Epidermal melanocyte (primary cell): ENCODE measurements around the gene KLK11.

Source experiments
- DNase-seq: peaks from one replicate; pipeline ENCODE4 v3.0.0; 2011; ENCODE audit warnings: low spot score; ENCODE audit not compliant: insufficient read length

The KLK11 gene, protein sequence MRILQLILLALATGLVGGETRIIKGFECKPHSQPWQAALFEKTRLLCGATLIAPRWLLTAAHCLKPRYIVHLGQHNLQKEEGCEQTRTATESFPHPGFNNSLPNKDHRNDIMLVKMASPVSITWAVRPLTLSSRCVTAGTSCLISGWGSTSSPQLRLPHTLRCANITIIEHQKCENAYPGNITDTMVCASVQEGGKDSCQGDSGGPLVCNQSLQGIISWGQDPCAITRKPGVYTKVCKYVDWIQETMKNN

DNA sequence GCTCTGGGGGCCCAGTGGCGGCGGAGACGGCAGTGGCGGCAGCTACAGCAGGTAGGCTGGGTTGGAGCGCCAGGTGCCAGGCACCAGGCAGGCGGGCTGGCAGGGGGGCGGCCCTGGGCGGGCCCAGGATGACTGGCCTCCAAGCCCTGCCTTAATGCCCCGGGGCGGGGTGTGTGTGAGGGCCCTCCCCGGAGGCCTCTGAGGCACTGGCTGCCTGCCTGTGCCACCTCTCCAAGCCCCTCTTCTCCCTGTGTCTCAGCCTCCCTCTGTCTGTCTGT is at the start of gene KLK11:
TSS of gene KLK11 (minus strand) at position 63 of the 278 bp plus-strand sequence. CDS start 985 bp downstream, outside the sequence.
- no peak for DNase-seq

DNA sequence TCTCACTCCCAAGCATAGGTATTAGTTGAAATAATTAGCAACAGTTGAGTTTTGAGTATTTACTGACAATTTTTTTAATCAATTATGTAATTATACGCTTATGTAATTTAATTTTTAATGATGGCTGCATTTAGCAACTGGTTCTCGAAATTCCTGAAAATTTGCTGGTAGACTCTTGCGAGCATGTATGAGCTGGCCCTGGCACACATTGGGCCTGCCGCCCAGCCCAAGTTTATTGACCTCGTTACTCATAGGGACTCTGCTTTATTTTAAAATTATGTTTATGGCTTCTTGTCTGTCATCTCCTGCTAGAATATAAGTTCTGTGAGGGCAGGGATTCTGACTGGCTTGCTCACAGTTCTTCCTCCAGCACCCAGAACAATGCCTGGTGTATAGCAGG is 49.6 kb upstream of the KLK11 start:
- no peak for DNase-seq

DNA sequence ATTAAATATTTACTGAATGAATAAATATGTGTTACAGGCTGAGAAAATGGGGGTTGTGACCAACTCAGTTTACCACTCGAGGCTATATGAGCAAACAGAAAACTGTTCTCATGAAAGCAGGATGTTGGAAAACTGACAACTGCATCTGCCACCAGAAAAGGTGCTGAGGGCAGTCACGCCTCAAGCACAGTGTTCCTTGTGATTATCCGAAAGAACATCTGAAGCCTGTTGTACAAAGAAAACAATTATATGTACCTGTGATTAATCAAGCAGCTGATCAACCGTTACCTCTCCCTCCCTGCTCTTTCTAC is 44.6 kb upstream of the KLK11 start:
- no peak for DNase-seq

DNA sequence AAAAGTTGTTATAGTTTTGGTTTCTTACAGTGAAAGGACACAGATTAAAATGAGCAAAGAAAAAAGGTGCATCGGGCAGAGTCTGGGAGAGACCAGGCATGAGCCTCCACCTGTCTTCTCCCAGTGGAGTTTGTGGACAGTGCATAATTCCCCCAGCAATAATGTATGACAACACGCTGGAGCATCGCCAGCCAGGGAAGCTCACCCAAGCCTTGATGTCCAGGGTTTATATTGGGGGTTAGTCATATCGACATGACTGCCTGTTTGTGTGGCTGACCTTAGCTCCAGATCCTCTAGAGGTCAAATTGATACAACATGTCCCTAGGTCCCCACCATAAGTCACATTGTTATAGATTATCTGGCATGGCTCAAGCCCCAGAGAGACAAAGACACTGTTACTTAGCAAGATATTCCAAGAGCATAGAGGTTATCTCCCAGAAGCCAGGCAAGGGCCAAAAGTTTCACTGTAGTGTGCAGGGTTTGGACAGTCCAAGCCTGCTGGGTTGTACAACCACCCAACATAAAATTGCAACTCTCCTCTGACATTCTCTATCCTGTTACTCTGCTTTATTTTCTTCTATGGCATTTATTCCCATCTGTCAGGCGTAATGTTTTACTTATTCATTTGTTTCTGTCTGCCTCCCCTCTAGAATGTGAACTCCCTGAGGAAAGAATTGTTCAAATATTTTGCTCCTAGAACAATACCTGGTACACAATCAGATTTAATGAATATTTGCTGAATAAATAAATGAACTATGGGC is 44.1 kb upstream of the KLK11 start:
- no peak for DNase-seq

DNA sequence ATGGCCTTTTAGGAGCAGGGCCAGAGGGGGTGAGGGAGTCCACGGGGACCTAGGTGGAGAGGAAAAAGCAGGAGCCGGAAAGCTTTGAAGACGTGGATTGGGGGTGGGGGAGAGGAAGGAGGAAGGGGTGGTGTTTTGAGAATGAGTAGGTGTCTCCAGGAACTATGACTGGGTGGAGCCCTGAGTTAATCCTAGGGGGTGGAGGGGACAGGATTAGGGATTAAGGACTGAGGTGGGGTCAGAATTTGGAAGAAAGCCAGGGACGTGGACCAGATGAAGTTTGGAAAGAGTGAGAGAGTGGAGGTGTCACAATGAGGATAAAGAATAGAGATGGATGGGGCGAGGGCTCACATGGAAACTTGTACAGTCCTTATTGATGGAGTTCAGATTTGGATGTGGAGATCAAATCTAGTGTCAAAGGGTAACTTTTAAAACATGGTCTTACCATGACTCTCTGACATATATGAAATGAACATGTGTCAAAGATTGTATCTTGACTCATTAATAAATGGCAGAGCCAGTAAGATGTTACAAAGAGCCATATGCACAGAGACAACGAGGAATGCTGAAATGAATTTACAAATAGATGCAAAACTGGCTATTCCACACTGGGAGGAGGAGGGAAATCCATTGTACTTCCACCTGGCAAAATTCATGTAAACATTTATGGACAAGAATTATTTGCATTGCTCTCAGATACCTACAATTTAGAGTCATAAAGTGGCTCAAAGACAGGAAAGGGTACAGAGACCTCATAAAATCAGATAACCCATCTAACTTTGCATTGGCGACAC is 40.2 kb upstream of the KLK11 start:
- DNase-seq: peak; percentile 9

DNA sequence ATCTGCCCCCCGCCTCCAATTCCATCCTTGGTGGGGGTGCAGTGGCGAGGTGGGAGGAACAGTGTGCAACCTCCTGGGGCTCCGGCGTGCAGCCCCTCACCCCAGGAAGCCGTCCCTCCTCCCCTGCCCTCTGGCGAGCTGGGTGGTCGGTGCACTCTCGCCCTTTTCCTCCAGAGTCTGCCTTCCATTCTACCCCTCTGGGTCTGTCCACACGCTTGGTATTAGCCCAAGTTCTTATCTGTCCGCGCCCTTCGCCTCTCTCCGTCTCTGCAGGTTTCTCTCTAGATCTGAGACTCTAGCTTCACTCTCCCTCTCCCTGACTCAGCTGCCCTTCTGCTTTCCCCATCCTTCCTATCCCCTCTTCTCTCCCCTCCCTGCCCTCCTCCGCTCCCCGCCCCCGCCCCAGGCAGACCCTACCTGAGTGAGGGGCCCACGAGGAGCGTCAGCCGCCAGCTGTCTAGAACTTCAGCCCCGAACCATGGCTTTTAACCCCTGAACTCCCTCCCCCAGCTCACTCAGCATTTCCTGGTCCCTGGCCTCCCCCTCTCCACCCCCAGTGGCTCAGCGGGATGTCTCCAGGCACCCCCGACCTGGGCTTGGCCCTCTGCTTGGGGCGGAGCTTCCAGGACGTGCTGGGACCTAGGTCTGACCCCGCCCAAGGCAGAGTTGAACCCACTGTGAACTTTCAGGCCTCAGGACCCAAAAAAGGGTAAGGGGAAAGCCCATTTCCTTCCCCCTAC is 39.0 kb upstream of the KLK11 start:
- DNase-seq: peak; percentile 8

DNA sequence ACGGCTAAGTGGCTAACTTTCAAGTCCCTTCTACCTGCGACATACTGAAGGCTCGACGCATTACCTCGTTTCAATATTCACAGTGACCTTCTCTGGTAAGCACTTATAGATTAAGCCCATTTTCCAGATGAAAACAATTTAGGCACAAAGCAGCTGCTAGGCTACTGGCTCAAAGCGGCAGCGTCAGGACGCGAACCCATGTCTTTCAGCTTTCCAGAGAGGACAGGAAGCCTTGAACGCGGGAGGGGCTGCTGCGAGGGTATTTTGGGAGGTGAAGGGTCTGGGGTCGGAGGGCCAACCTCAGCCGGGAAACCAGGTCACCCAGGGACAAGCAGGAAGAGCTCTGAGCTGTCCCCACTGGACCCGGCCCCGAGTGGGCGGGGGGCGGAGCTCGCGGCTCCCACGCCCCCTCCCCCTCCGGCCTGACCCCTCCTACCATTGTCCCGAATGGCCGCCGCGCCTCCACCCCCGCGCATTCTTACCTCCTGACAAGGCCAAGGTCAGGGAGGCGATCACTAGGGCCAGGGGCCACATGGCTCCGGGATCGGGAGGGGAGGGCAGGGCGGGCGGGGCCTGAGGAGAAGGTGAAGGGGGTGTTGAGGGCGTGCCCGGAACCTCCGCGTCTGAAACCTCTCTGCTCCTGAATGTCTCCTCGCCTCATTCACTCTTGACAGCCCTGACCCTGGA is 38.3 kb upstream of the KLK11 start, which contains the start of gene KLK13:
TSS of gene KLK13 (minus strand) at position 559 of the 687 bp plus-strand sequence. CDS start at position 534, 25 bp downstream.
- peak; percentile 13 for DNase-seq

DNA sequence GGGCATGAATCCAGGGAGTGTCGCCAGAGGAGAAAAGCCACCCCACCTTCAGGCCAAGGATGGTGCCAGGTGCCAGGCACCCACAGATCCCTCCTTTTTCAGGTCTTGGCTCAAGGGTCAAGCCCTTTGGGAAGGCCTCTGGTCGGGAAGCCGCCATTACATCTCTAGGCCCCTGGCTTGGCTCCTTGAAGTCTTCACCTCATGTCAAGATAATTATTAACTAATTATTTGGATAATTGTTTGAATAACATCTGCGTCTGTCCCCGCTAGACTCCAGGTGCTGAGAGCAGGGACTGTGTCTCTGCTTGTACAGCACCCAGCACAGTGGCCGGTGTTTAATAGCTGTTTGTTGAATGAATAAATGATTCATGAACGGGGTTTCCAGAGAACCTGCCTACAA is 37.2 kb upstream of the KLK11 start:
- peak; percentile 4 for DNase-seq

DNA sequence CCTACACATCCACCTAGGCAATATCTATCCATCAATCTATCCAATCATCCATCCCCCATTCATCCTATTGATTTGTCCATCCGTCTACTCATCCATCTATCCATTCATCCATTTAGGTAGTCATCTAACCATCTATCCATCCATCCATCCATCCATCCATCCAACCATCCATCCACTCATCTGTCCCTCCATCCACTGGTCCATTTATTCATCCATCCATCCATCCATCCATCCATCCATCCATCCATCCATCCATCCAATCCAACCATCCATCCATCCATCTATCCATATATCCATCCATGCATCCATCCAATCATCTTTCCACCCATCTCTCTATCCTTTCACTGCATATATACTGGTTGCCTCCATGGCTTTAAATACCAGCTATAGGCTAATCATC is 34.6 kb upstream of the KLK11 start:
- DNase-seq: no peak

DNA sequence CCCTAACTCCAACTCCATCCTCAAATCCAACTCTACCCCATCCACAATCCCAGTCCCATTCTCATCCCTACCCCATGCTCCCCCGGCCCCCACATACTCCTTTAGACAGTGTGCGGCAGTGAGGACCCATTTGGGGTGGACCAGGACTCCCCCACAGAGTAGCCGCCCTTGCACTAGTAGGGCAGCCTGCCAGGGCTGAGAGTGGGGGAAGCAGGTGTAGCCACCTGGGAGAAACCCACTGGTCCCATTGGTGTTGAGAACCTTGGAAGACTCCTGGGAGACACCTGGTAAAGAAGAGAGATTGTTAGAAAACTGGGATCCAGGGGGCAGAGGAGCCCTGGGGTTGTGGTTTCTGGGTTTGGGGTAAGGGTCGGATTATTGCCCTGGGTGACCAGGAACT is 33.9 kb upstream of the KLK11 start:
- DNase-seq: no peak

DNA sequence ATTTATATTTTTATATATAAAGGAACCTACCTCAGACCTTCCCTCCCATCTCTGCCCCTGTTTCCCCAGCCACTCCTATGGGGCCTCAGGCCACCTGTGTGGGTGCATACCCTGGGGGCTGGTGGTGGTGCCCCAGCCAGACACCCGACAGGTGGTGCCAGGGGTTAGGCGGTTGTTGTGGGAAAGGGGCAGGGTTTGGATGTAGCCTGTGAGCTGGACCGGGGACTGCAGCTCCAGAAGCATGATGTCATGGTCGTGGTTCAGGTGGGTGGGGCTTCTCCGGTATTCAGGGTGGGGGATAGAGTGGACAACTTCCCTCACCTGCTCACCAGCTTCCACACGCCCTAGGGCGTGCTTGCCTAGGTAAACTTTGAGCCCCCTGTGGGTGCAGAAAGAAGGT is 33.3 kb upstream of the KLK11 start:
- DNase-seq: no peak

DNA sequence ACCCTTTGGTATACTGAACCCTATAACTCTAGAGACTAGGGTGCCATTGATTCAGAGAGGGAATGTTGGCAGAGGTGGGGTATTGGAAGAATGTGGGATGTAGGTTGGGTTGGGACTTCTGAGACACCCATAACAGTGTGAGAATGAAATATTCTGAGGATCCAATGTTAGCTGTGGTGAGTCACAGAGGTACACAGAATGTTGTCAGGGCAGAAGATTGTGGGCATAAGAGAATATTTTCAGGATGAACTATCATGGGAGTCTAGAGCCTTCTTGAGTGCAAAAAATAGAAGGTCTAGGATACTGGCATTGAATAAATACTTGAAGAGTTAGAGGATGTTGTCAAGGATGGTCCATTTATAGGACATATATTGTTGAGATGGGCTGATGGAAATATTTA is 29.4 kb upstream of the KLK11 start:
- DNase-seq: no peak

DNA sequence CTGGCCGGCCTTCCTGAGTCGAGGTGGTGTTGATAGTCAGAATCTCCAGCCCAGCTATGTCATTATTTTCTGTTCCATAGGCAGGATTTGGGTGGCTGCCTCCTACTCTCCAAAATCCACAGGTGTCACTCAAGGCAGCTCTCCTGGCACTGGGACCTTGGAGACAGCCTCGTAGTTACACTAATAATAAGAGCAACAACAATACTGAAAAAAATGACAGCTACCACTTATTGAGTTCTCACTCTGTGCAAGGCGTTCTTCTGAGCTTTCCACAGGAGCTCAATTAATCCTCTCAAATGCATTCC is 20.6 kb upstream of the KLK11 start:
- DNase-seq: no peak

DNA sequence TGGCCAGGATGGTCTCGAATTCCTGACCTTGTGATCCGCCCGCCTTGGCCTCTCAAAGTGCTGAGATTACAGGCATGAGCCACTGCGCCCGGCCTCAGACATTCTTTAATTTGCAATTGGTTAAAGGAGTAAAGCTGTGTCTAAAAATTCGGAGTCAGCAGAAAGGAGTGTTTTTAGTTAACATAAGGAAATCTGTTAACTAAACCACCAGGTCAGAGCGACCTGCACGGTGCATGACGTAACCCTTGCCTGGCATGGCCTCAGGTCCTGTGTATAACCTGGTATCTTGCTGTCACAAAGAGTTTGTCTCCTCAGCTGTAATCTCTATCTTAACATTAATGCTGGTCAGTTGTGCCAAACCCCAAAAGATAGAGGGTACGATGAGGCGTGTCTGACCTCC is 17.9 kb upstream of the KLK11 start:
- DNase-seq: peak; percentile 4

DNA sequence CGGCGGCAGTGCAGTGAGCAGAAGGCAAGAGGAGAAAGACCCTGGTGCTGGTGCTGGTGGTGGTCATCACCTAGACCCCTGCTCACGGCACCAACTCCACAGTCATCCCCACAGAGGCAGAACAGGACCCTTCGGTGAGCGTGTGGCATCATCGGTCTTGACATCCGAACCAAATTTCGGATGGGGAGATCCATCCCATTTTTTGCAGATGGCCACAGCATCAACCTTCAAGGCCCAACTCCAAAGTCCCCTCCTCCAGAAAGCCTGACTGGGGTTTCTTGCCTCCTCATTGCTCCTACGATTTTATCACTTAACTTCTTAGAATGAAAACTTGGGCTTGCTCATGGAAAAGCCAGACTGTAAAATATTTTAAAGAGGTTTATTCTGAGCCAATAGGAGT is 17.1 kb upstream of the KLK11 start:
- no peak for DNase-seq

DNA sequence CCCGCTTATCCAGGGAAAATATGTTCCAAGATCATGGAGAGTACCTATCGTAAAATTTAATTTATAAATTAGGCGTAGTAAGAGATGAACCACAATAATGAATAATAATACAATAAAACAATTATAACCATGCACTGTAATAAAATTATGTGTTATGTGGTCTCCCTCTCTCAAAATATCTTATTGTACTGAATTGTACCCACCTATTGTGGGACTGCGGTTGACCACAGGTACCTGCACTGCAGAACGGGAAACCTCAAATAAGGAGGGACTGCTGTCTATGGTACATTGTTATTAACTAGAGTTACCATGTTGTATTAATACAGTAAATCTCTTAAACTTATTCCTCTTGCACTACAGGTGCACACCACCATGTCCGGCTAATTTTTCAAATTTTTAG is 13.7 kb upstream of the KLK11 start:
- DNase-seq: no peak

DNA sequence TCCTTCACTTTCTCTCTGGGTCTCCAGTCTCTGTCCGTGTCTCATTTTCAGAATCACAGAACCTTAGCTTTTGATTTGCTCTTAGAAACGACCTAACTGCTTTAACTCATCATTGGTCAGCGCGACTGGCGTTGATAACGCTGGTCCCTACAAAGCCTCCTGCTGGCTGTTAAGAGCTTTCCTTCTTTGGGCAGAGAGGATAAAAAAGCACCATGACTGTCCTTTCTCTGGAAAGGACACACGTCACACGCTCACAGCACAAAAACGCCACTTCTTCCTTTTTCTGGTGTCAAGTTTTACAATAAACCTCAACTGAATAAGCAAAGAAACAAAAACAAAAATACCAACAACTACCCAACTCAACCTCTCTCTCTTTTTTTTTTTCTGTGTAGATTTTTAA is 10.1 kb upstream of the KLK11 start:
- DNase-seq: no peak

DNA sequence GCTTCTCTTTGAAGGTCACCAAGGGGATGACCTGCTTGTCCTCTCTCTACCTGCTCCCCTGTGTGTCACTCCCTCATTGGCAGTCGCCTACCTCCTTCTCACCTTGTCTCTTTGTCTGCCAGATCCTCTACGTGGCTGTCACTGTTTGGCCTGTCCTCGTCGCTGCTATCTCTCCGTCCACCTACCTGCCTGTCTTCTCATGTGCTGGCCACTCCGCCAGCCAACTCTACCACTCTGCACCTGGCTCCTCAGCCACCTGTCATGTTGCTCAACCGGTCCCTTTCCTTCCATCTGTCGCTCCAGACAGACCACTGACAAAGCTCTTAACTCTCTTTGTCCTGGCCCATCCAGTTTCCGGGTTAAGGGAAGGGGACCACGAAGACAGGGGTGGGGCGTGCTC is 8.3 kb upstream of the KLK11 start, which contains the start of gene KLK12:
TSS of gene KLK12 (minus strand) at position 299 of the 400 bp plus-strand sequence. CDS start 381 bp downstream, outside the sequence.
- DNase-seq: no peak

DNA sequence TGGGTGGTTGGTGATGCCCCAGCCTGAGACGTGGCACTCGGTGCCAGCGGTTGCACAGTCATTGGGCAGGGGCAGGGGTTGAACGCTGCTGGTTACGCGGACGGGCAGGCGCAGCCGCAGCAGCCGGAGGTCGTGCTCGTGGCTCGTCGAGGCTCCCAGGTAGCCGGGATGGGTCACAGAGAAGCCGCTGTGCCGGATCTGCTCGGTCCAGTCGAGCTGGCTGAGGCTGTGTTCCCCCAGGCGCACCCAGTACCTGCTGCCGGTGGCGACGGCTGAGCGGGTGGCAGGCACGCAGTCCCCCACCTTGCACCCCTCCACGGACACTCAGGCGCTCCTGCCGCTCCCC is 5.4 kb upstream of the KLK11 start:
- no peak for DNase-seq

DNA sequence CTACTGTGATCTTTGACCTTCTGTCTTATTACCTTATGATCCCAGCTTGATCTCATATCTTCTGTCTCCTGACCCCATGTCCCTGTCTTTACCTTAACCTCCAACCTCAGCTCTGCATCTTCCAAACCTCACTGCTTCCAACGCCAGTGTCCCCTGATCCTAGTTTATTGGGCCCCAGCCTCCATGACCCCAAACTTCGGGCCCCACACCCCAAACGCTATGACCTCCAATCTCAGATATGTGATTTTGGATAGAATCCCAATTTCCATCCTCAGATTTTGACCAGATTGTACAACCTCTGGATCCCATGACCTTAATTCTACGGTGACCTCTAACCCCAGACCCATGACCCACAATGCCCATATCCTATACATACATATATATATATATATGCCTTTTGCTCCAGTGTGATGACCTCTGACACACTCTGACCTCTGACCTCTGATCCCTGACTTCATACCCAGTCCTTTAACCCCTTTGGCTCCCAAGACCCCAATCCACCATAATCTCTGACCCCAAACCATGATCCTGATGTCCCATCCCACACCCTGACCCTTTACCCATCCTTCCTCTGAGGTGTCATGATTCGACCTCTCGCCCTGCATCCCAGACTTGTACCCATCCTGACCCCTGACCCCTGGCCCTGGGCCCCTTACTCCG is 4.9 kb upstream of the KLK11 start:
- DNase-seq: no peak

DNA sequence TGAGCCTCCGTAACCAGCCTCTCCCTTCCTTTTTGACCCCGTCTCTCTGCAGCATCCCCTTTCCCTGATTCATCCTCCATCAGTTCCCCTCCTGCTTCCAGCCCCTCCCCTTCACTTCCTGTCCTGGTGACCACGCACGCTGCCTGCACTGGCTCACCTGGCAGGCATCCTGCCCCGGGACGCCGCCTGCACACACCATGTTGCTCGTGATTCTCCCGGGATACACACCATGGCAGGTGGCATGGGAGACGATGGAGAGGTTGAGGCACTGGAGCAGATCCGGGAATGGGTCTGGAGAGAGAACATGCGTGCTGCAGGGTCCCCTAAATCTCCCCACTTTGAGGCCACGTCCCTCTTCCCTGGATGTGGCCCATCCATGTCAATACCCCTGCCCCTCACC is 4.2 kb upstream of the KLK11 start:
- no peak for DNase-seq
